ENCODE results near the gene GPC6.

DNA sequence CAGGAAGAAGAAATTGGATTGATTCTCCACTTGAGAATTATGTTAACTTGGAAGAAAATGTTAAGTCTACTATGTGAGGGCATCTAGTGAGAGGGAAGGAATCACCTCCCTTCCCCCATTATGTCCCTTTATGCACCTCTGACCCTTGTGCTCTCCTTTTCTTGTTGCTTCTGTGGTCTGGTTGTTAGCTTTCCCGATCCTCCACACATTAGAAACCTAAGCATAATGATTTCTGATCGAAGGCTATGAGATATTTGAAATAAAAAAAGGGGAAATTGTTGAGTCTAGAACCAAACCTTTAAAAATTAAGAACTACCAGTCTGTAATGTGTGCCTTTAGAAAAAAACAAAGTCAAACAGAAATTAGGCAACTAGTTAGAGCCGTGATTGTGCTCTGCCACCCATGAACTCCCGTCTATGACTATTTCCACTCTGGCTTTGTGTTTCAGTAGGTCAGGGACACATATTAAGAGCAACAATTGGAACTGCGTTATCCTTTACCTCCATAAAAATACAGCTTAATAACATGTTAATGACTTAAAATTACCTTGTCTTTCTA is 463 bp upstream of the GPC6 start:
- TF ChIP-seq, protein P1, sequence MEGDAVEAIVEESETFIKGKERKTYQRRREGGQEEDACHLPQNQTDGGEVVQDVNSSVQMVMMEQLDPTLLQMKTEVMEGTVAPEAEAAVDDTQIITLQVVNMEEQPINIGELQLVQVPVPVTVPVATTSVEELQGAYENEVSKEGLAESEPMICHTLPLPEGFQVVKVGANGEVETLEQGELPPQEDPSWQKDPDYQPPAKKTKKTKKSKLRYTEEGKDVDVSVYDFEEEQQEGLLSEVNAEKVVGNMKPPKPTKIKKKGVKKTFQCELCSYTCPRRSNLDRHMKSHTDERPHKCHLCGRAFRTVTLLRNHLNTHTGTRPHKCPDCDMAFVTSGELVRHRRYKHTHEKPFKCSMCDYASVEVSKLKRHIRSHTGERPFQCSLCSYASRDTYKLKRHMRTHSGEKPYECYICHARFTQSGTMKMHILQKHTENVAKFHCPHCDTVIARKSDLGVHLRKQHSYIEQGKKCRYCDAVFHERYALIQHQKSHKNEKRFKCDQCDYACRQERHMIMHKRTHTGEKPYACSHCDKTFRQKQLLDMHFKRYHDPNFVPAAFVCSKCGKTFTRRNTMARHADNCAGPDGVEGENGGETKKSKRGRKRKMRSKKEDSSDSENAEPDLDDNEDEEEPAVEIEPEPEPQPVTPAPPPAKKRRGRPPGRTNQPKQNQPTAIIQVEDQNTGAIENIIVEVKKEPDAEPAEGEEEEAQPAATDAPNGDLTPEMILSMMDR (IDR thresholded peaks at IDR 0.05; ENCODE audit: poor library complexity, severe bottlenecking) = no peak
- no peak for TF ChIP-seq EP300 (conservative IDR thresholded peaks at IDR 0.05; ENCODE audit: poor library complexity, severe bottlenecking)
- TF ChIP-seq, protein P2, sequence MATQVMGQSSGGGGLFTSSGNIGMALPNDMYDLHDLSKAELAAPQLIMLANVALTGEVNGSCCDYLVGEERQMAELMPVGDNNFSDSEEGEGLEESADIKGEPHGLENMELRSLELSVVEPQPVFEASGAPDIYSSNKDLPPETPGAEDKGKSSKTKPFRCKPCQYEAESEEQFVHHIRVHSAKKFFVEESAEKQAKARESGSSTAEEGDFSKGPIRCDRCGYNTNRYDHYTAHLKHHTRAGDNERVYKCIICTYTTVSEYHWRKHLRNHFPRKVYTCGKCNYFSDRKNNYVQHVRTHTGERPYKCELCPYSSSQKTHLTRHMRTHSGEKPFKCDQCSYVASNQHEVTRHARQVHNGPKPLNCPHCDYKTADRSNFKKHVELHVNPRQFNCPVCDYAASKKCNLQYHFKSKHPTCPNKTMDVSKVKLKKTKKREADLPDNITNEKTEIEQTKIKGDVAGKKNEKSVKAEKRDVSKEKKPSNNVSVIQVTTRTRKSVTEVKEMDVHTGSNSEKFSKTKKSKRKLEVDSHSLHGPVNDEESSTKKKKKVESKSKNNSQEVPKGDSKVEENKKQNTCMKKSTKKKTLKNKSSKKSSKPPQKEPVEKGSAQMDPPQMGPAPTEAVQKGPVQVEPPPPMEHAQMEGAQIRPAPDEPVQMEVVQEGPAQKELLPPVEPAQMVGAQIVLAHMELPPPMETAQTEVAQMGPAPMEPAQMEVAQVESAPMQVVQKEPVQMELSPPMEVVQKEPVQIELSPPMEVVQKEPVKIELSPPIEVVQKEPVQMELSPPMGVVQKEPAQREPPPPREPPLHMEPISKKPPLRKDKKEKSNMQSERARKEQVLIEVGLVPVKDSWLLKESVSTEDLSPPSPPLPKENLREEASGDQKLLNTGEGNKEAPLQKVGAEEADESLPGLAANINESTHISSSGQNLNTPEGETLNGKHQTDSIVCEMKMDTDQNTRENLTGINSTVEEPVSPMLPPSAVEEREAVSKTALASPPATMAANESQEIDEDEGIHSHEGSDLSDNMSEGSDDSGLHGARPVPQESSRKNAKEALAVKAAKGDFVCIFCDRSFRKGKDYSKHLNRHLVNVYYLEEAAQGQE (IDR thresholded peaks at IDR 0.05; ENCODE audit: borderline replicate concordance) = no peak
- no peak for TF ChIP-seq EZH2 (IDR thresholded peaks at IDR 0.05; ENCODE audit: borderline replicate concordance, insufficient read depth, low read length, poor library complexity, severe bottlenecking)
- TF ChIP-seq RAD21 (conservative IDR thresholded peaks at IDR 0.05) = no peak

Measured in neural cell (in vitro differentiated cells).